Hematopoietic multipotent progenitor cell treated with erythropoietin and hydrocortisone succinate and interleukin-3 and kit ligand, for 8 days (in vitro differentiated cells): ENCODE data around the gene TMEM30A.

ENCODE experiments used
- DNase-seq: peaks from one replicate; pipeline ENCODE4 v3.0.0-alpha.2; 2015

Gene TMEM30A

GRCh38 chr6:75211920-75212590 is 72.5 kb downstream of the TMEM30A start:
- no peak for DNase-seq

- peak; percentile 75 for DNase-seq
Measured at GRCh38 chr6:75210885-75211739, 73.5 kb downstream of the TMEM30A start.

- no peak for DNase-seq
Measured at GRCh38 chr6:75209184-75209723, 75.3 kb downstream of the TMEM30A start.

- DNase-seq: peak; percentile 70
Measured at GRCh38 chr6:75208298-75209183, 76.1 kb downstream of the TMEM30A start.

GRCh38 chr6:75206576-75207342 is 77.8 kb downstream of the TMEM30A start:
- DNase-seq: no peak

GRCh38 chr6:75205776-75206575 is 78.6 kb downstream of the TMEM30A start, which contains the start of gene COL12A1:
TSS of gene COL12A1 (minus strand) at chr6:75206053. CDS start at chr6:75202792, 3,261 bp downstream.
- no peak for DNase-seq

- DNase-seq: no peak
Measured at GRCh38 chr6:75204959-75205775, 79.4 kb downstream of the TMEM30A start.

- DNase-seq: peak; percentile 33
Measured at GRCh38 chr6:75204217-75204958, 80.2 kb downstream of the TMEM30A start.

- no peak for DNase-seq
Measured at GRCh38 chr6:75203721-75204120, 80.9 kb downstream of the TMEM30A start.
